ENCODE results near the gene NDRG2.

GRCh38 chr14:21069388-21070082 is 44.7 kb upstream of the NDRG2 start:
- TF ChIP-seq SUZ12 (IDR thresholded peaks at IDR 0.05; ENCODE audit: extremely low read depth, insufficient read depth, insufficient read length) (no peak), YY1 (IDR thresholded peaks at IDR 0.05; ENCODE audit: insufficient read depth, insufficient read length) (no peak)

Measured in NT2/D1 (cell line).